H9 (cell line): ENCODE data around the gene RGR. TPM values are rescaled to one million over a fixed set of nuclear protein-coding genes. Genes with fewer than 3 reads are reported as not detected.

Source experiments
- DNase-seq: peaks from one replicate; pipeline ENCODE4 v3.0.0-alpha.2; 2017
- H2AFZ ChIP-seq: one replicate; pipeline ENCODE4 v1.6.1; 2013; ENCODE audit warnings: mild to moderate bottlenecking, low read length, control low read depth, moderate library complexity
- H2AK5ac ChIP-seq: 2 replicates; pipeline ENCODE4 v1.6.1; 2013; ENCODE audit warnings: low read length, control low read depth, mixed read lengths; ENCODE audit not compliant: insufficient read length
- H2BK120ac ChIP-seq: one replicate; pipeline ENCODE4 v1.6.1; 2013; ENCODE audit warnings: low read depth, mild to moderate bottlenecking, low read length, control low read depth, inconsistent platforms; ENCODE audit not compliant: poor library complexity, severe bottlenecking
- H2BK12ac ChIP-seq: 2 replicates; pipeline ENCODE4 v1.6.1; 2013; ENCODE audit warnings: low read length, control low read depth, mixed read lengths, low read depth; ENCODE audit not compliant: insufficient read length
- H2BK15ac ChIP-seq: 2 replicates; pipeline ENCODE4 v1.6.1; 2013; ENCODE audit warnings: low read depth, low read length, control low read depth
- H2BK20ac ChIP-seq: one replicate; pipeline ENCODE4 v1.6.1; 2013; ENCODE audit warnings: low read depth, mild to moderate bottlenecking, low read length, control low read depth, inconsistent platforms; ENCODE audit not compliant: poor library complexity, severe bottlenecking
- H2BK5ac ChIP-seq: 2 replicates; pipeline ENCODE4 v1.6.1; 2013; ENCODE audit warnings: low read length, control low read depth, mixed read lengths; ENCODE audit not compliant: insufficient read length
- H3K14ac ChIP-seq: 2 replicates; pipeline ENCODE4 v1.6.1; 2013; ENCODE audit warnings: low read length, control low read depth; ENCODE audit not compliant: insufficient read depth
- H3K18ac ChIP-seq: 2 replicates; pipeline ENCODE4 v1.6.1; 2013; ENCODE audit warnings: low read depth, mild to moderate bottlenecking, mixed read lengths, low read length, control low read depth; ENCODE audit not compliant: insufficient read length
- H3K23ac ChIP-seq: 2 replicates; pipeline ENCODE4 v1.6.1; 2013; ENCODE audit warnings: low read length, control low read depth, mixed read lengths, low read depth; ENCODE audit not compliant: insufficient read length
- H3K23me2 ChIP-seq: 2 replicates; pipeline ENCODE4 v1.6.1; 2013; ENCODE audit warnings: low read depth, mild to moderate bottlenecking, mixed read lengths, low read length, control low read depth; ENCODE audit not compliant: insufficient read length, poor library complexity, severe bottlenecking
- H3K27ac ChIP-seq: 2 replicates; pipeline ENCODE4 v1.5.1; 2013; ENCODE audit warnings: low read length, control low read depth, mixed read lengths, low read depth; ENCODE audit not compliant: insufficient read length
- H3K27me3 ChIP-seq: 2 replicates; pipeline ENCODE4 v1.6.1; 2013; ENCODE audit warnings: low read length, control low read depth, inconsistent platforms; ENCODE audit not compliant: insufficient read depth
- H3K4ac ChIP-seq: 2 replicates; pipeline ENCODE4 v1.6.1; 2013; ENCODE audit warnings: low read depth, mild to moderate bottlenecking, control low read depth, inconsistent platforms, low read length, moderate library complexity
- H3K4me1 ChIP-seq: 2 replicates; pipeline ENCODE4 v1.6.1; 2013; ENCODE audit warnings: low read length, control low read depth, inconsistent platforms; ENCODE audit not compliant: insufficient read depth
- H3K4me2 ChIP-seq: 2 replicates; pipeline ENCODE4 v1.6.1; 2013; ENCODE audit warnings: low read length, control low read depth, mixed read lengths; ENCODE audit not compliant: insufficient read length, insufficient read depth
- H3K56ac ChIP-seq: 2 replicates; pipeline ENCODE4 v1.6.1; 2013; ENCODE audit warnings: low read depth, mild to moderate bottlenecking, mixed read lengths, low read length, control low read depth; ENCODE audit not compliant: insufficient read length
- H3K79me1 ChIP-seq: 2 replicates; pipeline ENCODE4 v1.6.1; 2013; ENCODE audit warnings: low read depth, mild to moderate bottlenecking, moderate library complexity, low read length, control low read depth, inconsistent platforms; ENCODE audit not compliant: insufficient read depth, poor library complexity, severe bottlenecking
- H3K79me2 ChIP-seq: 2 replicates; pipeline ENCODE4 v1.6.1; 2013; ENCODE audit warnings: low read length, control low read depth, inconsistent platforms; ENCODE audit not compliant: insufficient read depth
- H3K9ac ChIP-seq: 2 replicates; pipeline ENCODE4 v1.6.1; 2013; ENCODE audit warnings: low read length, control low read depth, mixed read lengths; ENCODE audit not compliant: insufficient read length; ENCODE audit errors: extremely low read depth
- H3K9me3 ChIP-seq: one replicate; pipeline ENCODE4 v1.6.1; 2013; ENCODE audit warnings: low read depth, low read length, inconsistent platforms; ENCODE audit not compliant: control insufficient read depth
- H3T11ph ChIP-seq: one replicate; pipeline ENCODE4 v1.6.1; 2013; ENCODE audit warnings: mild to moderate bottlenecking, low read length, control low read depth, inconsistent platforms
- H4K20me1 ChIP-seq: one replicate; pipeline ENCODE4 v1.6.1; 2013; ENCODE audit not compliant: control insufficient read depth, insufficient read length, insufficient read depth
- H4K5ac ChIP-seq: 2 replicates; pipeline ENCODE4 v1.6.1; 2013; ENCODE audit warnings: low read depth, mild to moderate bottlenecking, mixed read lengths, low read length, control low read depth; ENCODE audit not compliant: insufficient read length
- H4K8ac ChIP-seq: replicated peaks from 2 replicates; pipeline ENCODE4 v1.6.1; 2013; ENCODE audit warnings: low read length, control low read depth, mixed read lengths, low read depth; ENCODE audit not compliant: insufficient read length
- H4K91ac ChIP-seq: 2 replicates; pipeline ENCODE4 v1.6.1; 2013; ENCODE audit warnings: low read depth, mild to moderate bottlenecking, moderate library complexity, mixed read lengths, low read length, control low read depth; ENCODE audit not compliant: insufficient read length
- H3K27ac Mint-ChIP-seq, 3 experiments: 2 replicates in 2 of 3; 3 replicates in 1 of 3; pipeline ENCODE4 v1.8.0; 2020 to 2021; ENCODE audit warnings: mixed read lengths in 3 of 3, mild to moderate bottlenecking in 1 of 3, moderate library complexity in 1 of 3
- H3K27me3 Mint-ChIP-seq: 2 replicates; pipeline ENCODE4 v1.8.0; 2021; ENCODE audit warnings: low read depth, mild to moderate bottlenecking, moderate library complexity, mixed read lengths
- H3K36me3 Mint-ChIP-seq, 3 experiments: 2 replicates in 2 of 3; 3 replicates in 1 of 3; pipeline ENCODE4 v1.8.0; 2020 to 2021; ENCODE audit warnings: low read depth in 3 of 3, mixed read lengths in 3 of 3; ENCODE audit not compliant: insufficient read depth in 1 of 3
- H3K4me1 Mint-ChIP-seq, 2 experiments: 2 replicates each; pipeline ENCODE4 v1.8.0; 2020; ENCODE audit warnings: mixed read lengths in 2 of 2
- H3K4me3 Mint-ChIP-seq, 2 experiments: 2 replicates in 1 of 2; 3 replicates in 1 of 2; pipeline ENCODE4 v1.8.0; 2020 to 2021; ENCODE audit warnings: mild to moderate bottlenecking in 2 of 2, mixed read lengths in 2 of 2, moderate library complexity in 1 of 2
- H3K9me3 Mint-ChIP-seq, 2 experiments: 2 replicates in 1 of 2; 3 replicates in 1 of 2; pipeline ENCODE4 v1.8.0; 2020; ENCODE audit warnings: mild to moderate bottlenecking in 2 of 2, mixed read lengths in 2 of 2, moderate library complexity in 1 of 2
- WGBS: extraction: QIAGEN DNeasy Blood & Tissue Kit; methylation state at CpG from one replicate; pipeline ENCODE4 v1.1.7; 2013; ENCODE audit warnings: missing lambda C conversion rate, low lambda C conversion rate, mixed read lengths; ENCODE audit not compliant: insufficient read length; ENCODE audit errors: extremely low coverage; 5-methylcytosine and 5-hydroxymethylcytosine counted together
- total RNA-seq: library from RNA; stranded (reverse); gene quantifications from 2 replicates; pipeline ENCODE4 v1.2.1, GENCODE V29; 2021
- TF ChIP-seq, protein P1 (sequence below): fragments of 200-600 bp; sonication (generic); conservative IDR thresholded peaks from 3 replicates; pipeline ENCODE4 v1.8.0; 2021; ENCODE audit warnings: antibody characterized with exemption, mild to moderate bottlenecking

The RGR gene
- total RNA-seq, 1 experiment from 2014 or later: not detected

DNA sequence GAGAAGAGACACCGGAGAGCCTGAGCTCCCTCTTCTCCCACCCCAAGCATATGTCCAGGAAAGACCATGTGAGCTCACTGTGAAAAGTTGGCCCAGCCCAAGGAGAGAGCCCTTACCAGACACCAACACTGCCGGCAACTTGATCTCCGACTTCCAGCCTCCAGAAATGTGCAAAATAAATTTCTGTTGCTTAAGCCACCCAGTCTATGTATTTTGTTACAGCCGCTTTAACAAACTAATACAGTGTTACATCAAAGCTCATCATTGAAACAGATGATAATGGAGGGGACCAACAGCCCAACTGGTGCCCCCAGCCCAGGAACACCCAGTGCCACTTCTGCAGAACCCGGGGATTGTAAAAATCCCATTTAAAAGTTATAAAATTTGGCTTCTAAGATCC is 18.9 kb downstream of the RGR start:
- no peak overlapping the region for H3K27ac ChIP-seq
- peaks cover 4% of the 10 kb centered on the region for H3K27me3 Mint-ChIP-seq
- no peak overlapping the region for H3K4me2 ChIP-seq
- WGBS: no CpG with 5 or more reads among the region's 5 CpGs
- no peaks in the 10 kb centered on the region for H3K27me3 ChIP-seq
- no peak overlapping the region for H3K4ac ChIP-seq
- H2BK12ac ChIP-seq: no peak overlapping the region
- H2BK15ac ChIP-seq: no peak overlapping the region
- H3K79me1 ChIP-seq: no peaks in the 10 kb centered on the region
- H3T11ph ChIP-seq: no peak overlapping the region
- H3K14ac ChIP-seq: no peak overlapping the region
- no peak overlapping the region for H2BK20ac ChIP-seq
- no peak for DNase-seq
- H3K23me2 ChIP-seq: no peaks in the 10 kb centered on the region
- H3K18ac ChIP-seq: no peak overlapping the region
- H3K36me3 Mint-ChIP-seq: no peaks in the 10 kb centered on the region; a peak in 1 of 7 replicates
- no peak overlapping the region for H3K23ac ChIP-seq
- no peak overlapping the region for H3K56ac ChIP-seq
- no peaks in the 10 kb centered on the region for H3K9me3 Mint-ChIP-seq
- no peak overlapping the region for H4K8ac ChIP-seq
- no peaks in the 10 kb centered on the region for H3K79me2 ChIP-seq
- no peak overlapping the region for H2AK5ac ChIP-seq
- H2BK5ac ChIP-seq: no peak overlapping the region
- no peaks in the 10 kb centered on the region for H3K9me3 ChIP-seq
- H3K9ac ChIP-seq: no peak overlapping the region
- no peak overlapping the region for H3K4me3 Mint-ChIP-seq
- H3K27ac Mint-ChIP-seq: no peak overlapping the region
- H3K4me1 Mint-ChIP-seq: peaks cover 17 to 19% of the 10 kb centered on the region in 2 experiments
- H4K20me1 ChIP-seq: no peaks in the 10 kb centered on the region
- H3K4me1 ChIP-seq: no peaks in the 10 kb centered on the region; the same call in 1 of the 2 replicates
- no peak overlapping the region for H2AFZ ChIP-seq
- H4K91ac ChIP-seq: no peak overlapping the region
- no peak overlapping the region for H4K5ac ChIP-seq
- no peak overlapping the region for H2BK120ac ChIP-seq
- TF ChIP-seq, protein P1, sequence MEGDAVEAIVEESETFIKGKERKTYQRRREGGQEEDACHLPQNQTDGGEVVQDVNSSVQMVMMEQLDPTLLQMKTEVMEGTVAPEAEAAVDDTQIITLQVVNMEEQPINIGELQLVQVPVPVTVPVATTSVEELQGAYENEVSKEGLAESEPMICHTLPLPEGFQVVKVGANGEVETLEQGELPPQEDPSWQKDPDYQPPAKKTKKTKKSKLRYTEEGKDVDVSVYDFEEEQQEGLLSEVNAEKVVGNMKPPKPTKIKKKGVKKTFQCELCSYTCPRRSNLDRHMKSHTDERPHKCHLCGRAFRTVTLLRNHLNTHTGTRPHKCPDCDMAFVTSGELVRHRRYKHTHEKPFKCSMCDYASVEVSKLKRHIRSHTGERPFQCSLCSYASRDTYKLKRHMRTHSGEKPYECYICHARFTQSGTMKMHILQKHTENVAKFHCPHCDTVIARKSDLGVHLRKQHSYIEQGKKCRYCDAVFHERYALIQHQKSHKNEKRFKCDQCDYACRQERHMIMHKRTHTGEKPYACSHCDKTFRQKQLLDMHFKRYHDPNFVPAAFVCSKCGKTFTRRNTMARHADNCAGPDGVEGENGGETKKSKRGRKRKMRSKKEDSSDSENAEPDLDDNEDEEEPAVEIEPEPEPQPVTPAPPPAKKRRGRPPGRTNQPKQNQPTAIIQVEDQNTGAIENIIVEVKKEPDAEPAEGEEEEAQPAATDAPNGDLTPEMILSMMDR: no peak
